GM18498 (cell line): ENCODE measurements around the gene SULT1A3.
"Not testable (repeated sequence)": the region's sequence is repeated elsewhere in the genome, so short reads cannot be mapped to it uniquely, and the experiment has no call there.

Experiments
- ATAC-seq: cut with Tn5 transposase; IDR thresholded peaks from one replicate; pipeline ENCODE4 v1.9.1; 2021; ENCODE audit warnings: mild to moderate bottlenecking, moderate library complexity; ENCODE audit not compliant: unreplicated experiment

The SULT1A3 gene

DNA sequence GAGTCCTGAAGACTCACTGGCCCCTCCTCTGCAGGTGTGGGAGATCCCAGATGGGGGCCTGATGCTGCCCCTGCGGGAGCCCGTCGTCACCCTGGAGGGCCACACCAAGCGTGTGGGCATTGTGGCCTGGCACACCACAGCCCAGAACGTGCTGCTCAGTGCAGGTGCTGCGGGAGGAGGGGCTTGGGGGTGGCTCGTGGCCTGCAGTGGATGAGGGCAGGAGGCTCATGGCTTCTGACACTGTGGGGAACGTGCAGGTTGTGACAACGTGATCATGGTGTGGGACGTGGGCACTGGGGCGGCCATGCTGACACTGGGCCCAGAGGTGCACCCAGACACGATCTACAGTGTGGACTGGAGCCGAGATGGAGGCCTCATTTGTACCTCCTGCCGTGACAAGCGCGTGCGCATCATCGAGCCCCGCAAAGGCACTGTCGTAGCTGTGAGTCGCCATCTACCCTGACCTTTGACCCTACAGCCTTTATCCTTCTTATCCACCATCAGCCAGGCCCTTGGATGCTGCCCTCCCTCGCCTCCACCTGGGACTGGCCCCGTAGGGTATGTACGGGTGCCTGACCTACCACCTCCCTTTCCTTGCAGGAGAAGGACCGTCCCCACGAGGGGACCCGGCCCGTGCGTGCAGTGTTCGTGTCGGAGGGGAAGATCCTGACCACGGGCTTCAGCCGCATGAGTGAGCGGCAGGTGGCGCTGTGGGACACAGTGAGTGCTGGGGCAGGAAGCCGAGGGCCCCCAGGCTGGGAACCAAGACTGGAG, 12.1 kb upstream of the SULT1A3 start:
- no peak for ATAC-seq

DNA sequence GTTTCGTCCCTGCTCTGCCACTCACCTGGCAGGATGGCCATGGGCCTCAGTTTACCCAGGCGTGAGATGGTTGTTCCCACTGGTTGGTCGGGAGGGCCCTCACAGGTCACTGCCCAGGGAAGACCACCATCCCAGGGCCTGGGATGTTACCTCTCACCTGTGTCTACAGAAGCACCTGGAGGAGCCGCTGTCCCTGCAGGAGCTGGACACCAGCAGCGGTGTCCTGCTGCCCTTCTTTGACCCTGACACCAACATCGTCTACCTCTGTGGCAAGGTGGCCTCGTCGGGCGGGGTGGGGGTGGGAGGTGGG, 11.5 kb upstream of the SULT1A3 start:
- ATAC-seq, result no peak

DNA sequence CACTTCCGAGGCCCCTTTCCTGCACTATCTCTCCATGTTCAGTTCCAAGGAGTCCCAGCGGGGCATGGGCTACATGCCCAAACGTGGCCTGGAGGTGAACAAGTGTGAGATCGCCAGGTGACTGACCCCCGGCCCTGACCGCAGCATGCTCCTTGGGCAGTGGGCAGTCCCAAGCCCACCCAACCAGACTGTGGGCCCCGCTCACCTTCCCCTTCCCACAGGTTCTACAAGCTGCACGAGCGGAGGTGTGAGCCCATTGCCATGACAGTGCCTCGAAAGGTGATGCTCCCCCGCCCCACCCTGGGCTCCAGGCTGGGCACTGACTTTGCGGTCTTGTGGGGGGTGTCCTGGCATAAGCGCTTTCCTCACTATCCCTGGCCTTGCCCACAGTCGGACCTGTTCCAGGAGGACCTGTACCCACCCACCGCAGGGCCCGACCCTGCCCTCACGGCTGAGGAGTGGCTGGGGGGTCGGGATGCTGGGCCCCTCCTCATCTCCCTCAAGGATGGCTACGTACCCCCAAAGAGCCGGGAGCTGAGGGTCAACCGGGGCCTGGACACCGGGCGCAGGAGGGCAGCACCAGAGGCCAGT, 11.0 kb upstream of the SULT1A3 start:
- ATAC-seq, result no peak

DNA sequence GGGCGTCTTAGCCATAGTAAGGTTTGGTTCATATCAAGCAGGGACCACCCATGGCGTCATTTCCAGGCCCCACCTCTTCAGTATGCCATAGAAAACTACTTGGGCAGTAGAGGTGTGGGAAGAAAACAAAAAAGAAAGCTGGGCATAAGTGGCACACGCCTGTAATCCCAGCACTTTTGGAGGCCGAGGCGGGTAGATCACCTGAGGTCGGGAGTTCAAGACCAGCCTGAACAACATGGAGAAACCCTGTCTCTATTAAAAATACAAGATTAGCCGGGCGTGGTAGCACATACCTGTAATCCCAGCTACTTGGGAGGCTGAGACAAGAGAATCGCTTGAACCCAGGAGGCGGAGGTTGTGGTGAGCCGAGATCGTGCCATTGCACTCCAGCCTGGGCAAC, 7.9 kb upstream of the SULT1A3 start:
- ATAC-seq, result not testable (repeated sequence)

DNA sequence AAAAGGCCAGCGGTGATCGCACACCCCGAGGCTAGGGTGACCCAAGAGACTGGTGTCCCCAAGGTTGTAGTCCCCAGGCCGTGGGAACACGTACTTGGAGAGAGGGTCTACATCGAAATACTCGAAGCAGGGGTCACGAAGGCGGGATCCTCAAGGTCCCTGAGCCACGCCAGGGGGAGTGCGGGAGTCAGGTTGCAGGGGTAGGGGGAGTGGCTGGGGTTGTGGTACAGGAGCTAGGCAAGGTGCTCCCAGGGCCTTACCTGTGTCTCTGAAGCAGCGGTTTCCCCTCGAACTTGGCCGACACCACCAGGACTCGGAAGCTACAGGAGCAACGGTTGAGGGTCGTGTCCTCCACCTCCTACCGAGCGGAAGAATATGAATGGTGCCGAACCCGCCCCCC, 6.0 kb upstream of the SULT1A3 start:
- ATAC-seq, result peak; percentile 6

DNA sequence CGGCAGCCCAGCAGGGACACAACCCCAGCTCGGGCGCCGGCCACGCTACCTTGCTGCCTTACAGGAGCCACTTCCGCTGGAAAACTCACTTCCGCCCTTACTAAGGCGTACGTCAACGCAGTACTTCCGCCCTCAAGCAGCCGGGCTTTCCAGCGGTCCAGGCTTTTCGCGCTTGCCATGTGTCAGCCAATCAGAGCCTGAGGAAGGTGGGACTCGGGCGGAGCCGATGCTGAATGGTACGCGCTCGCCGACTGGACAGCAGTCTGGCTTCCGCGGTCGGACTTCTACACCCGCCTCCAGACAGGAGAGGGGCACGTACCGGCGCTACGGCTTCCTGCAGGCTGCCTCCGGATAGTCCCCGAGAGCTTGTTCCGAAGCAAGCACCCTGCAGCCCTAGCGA, 5.4 kb upstream of the SULT1A3 start, which contains the start of the genes BOLA2B and SLX1A:
BOLA2B (minus strand) TSS at position 52 of the 400 bp plus-strand sequence. CDS start 71 bp downstream, outside the sequence.
SLX1A (plus strand) TSS at position 261 of the 400 bp plus-strand sequence. CDS start 210 bp downstream, outside the sequence.
- peak; percentile 89 for ATAC-seq

DNA sequence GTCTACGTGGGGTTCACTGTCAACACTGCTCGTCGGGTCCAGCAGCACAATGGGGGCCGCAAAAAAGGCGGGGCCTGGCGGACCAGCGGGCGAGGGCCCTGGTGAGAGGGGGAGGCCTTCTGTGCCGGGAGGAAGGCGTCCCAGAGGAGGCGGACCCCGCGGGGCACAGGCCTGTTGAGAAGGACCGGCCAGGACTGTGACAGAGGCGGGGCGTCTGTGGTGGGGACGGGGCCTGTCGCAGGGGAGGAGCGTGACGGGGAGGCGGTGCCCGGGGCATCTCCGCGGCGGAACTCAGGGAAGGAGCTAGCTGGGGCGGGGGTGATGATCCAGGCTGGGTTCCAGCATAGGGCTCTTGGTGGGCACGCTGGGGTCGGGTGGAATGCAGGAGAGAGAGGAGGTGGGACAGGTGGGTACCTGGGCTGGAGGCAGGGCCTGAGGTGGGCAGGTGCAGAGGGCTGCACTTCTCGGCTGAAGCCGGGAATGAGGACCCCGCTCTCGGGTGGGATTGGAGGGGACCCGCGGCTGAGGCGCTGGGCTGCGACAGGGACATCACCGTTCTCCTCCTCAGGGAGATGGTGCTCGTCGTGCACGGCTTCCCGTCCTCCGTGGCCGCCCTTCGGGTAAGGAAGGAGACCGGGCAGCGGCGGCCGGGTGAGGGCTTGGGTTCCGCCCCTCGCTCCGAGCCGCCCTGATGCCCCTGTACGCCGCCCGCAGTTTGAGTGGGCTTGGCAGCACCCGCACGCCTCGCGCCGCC, 4.7 kb upstream of the SULT1A3 start:
- ATAC-seq, result peak; percentile 68

DNA sequence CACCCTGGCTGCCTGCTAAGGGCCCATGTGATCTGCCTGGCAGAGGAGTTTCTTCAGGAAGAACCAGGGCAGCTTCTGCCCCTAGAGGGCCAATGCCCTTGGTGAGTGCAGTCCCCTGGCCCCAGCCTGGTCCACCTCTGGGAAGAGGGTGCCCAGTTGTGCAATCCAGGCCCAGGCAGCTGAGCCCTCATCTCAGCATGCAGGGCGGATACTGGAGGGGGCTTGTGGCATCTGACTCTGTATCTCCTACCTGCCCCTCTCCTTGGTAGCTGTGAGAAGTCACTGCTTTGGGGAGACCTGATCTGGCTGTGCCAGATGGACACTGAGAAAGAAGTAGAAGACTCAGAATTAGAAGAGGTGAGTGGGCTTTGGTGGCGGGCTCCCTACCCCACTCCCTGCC, 2.1 kb upstream of the SULT1A3 start:
- ATAC-seq, result not testable (repeated sequence)

DNA sequence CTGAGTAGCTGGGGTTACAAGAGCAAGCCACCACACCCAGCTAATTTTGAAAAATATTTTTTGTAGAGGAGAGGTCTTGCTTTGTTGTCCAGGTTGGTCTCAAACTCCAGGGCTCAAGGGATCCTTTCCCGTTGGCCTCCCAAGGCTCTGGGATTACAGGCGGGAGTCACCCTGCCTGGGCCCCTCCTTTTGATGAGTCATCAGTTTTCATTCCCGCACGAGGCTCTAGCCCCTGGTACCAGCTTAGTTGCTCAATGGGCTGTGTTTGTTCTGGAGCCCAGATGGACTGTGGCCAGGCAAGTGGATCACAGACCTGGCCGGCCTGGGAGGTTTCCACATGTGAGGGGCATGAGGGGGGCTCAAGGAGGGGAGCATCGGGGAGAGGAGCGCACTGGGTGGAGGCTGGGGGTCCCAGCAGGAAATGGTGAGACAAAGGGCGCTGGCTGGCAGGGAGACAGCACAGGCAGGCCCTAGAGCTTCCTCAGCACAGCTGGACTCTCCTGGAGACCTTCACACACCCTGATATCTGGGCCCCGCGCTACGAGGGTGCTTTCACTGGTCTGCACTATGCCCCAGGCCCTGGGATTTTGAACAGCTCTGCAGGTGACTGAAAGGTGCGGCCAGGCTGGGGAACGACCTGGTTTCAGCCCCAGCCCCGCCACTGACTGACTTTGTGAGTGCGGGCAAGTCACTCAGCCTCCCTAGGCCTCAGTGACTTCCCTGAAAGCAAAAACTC, 721 bp downstream of the SULT1A3 start:
- not testable (repeated sequence) for ATAC-seq

DNA sequence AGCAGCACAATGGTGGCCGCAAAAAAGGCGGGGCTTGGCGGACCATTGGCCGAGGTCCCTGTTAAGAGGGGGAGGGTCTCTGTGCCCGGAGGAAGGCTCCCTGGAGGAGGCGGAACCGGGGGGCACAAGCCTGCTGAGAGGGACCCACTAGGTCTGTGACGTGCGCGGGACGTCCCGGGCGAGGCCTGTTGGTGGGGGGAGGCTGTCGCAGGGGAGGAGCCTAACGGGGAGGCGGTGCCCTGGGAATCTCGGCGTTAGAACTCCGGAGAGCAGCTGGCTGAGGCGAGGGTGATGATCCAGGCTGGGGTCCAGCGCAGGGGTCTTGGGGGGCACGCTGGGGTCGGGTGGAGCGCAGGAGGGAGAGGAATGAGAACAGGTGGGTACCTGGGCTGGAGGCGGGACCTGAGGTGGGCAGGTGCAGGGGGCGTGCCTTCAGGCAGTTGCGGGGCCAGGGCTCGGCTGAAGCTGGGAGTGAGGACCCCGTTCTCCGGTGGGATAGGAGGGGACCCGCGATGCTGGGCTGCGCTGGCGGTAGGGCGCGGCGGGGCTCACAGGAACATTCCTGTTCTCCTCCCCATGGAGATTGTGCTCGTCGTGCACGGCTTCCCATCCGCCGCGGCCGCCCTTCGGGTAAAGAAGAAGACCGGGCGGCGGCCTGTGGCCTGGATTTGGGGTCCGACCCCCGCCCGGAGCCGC, 6.6 kb downstream of the SULT1A3 start:
- not testable (repeated sequence) for ATAC-seq

DNA sequence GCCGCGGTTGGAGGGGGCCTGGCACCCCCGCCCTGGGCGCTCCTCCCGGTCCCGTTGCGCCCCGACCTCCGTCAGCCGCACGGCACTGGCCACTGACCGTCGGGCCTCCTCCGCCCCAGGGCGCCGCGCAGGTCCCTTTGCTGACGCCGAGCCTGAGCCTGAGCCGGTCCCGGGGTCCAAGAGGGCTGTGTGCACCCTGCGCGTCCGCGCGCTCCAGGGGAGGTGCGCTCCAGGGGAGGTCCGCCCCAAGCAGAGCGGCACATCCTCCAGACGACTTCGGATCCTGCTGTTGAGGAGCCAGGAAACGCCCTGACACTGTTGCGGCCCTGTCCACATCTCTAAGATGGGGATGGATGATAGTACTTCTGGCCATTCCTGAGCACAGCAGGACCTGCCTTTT, 7.2 kb downstream of the SULT1A3 start:
- not testable (repeated sequence) for ATAC-seq

DNA sequence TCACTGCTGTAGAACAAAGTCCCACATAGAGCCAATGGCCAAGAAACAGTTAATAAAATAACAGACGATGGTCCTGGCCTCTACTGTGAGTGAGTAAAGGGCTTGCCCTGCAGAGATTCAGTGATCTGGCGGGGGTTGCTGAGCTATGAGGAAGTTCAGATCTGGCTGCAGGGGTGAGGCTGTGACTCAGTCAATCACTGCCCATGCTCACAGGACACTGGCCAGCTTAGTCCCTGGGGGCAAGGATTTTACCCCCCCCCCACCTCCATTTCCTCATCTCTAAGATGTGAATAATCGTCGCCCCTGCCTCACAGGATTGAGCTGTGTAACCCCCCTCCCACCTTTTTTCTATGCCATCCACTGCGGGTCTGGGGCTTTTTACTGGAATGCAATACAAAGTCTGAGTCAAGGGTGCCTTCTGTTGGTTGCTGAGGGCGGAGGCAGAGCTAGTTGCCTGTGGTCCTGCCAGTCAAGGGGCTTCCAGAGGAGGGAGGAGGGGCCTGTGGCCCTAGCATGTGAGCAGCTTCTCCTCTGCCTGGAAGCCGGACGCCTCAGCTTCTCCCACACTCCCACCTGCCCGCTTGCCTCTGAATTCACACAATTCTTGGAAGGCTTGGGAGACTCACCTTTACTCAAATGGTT, 8.1 kb downstream of the SULT1A3 start:
- ATAC-seq, result not testable (repeated sequence)

DNA sequence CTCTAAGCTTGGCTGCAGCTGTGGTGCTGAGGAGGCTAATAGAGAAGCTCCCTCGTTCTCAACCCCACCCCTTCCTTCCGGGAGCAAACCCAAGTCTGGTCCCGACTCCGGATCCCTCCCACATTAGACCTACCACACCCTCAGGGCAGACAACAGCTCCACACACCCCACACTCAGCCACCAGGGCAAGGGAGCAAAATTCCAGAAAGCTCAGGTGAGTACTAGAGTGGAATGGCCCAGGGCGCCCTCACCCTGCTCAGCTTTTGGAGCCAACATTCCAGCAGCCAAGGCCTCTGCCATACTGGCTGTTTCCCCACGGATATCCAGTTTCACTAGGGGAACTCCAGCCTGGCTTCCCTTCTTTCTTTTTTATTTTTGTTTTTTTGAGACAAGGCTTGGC, 10.0 kb downstream of the SULT1A3 start:
- ATAC-seq, result not testable (repeated sequence)

DNA sequence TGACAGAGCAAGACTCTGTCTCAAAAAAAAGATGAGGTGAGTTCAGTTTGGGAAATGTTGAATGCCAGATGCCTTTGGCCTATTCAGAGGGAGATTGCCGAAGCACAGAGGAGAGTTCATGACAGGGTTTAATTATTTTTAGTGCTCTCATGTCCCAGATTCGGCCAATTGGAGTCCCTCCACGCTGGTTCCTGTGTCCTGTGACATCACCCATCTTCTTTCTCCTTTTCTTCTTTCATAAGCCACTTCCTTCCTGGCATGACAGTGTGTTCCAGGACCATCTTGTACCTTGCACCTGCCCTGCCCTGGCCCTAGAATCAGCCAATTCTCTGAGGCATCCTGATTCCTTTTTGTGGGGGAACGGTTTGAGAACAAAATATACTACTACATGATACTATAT, 12.4 kb downstream of the SULT1A3 start:
- ATAC-seq, result not testable (repeated sequence)

DNA sequence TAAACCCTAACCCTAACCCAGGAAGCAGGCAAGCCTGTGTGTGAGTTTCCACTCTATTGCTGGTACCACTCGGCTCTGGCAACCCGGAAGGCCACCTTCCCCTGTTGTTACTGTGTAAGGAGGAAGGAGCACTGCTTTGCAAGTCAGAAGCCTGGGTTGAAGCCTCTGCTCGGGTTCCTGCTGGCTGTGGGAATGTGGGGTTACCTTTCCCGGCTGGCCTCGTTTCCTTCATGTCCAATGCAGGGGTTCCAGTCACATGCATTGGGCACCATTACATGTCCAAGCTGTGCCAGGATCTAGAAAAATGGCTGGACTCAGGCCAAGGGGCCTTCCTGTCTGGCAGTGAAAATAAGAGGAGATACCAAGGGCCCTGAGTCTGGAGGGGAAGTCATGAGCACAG, 18.0 kb downstream of the SULT1A3 start:
- not testable (repeated sequence) for ATAC-seq

DNA sequence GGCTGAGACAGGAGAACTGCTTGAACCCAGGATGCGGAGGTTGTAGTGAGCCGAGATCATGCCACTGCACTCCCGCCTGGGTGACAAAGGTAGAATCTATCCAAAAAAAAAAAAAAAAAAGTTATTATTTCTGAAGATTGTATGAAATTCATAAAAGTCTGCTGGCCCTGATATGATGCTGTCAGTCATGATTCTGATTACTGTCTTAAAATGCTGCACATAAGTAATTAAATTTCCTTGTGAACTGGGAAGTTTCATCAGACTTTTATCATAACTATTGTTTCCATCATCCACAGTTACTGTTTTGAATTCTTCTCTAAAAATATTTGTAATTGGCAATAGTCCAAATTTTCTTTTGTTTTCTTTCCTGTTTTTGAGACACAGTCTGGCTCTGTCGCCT, 49.3 kb downstream of the SULT1A3 start, which contains the start of gene NPIPB13:
NPIPB13 (minus strand) TSS at position 101 of the 400 bp plus-strand sequence. CDS start 2,906 bp downstream, outside the sequence.
- not testable (repeated sequence) for ATAC-seq
